GM19455 (cell line): ENCODE results near the gene GCHFR.

ENCODE experiments used
- ATAC-seq: cut with Tn5 transposase; IDR thresholded peaks from one replicate; pipeline ENCODE4 v1.9.1; 2021; ENCODE audit not compliant: unreplicated experiment

Gene GCHFR

GRCh38 chr15:40775740-40776536 lies 12.1 kb downstream of the GCHFR start:
- no peak for ATAC-seq

GRCh38 chr15:40776537-40777141 lies 12.8 kb downstream of the GCHFR start:
- ATAC-seq: no peak

- no peak for ATAC-seq
Observed at GRCh38 chr15:40782609-40783227, 18.9 kb downstream of the GCHFR start.

GRCh38 chr15:40785164-40785563 lies 21.3 kb downstream of the GCHFR start:
- no peak for ATAC-seq

- no peak for ATAC-seq
Observed at GRCh38 chr15:40785814-40786213, 21.9 kb downstream of the GCHFR start.

- ATAC-seq: no peak
Observed at GRCh38 chr15:40787344-40787841, 23.5 kb downstream of the GCHFR start.

- no peak for ATAC-seq
Observed at GRCh38 chr15:40787991-40788390, 24.1 kb downstream of the GCHFR start.

GRCh38 chr15:40789119-40789518 lies 25.3 kb downstream of the GCHFR start:
- ATAC-seq: no peak

- no peak for ATAC-seq
Observed at GRCh38 chr15:40789999-40790398, 26.1 kb downstream of the GCHFR start.

GRCh38 chr15:40790718-40791117 lies 26.9 kb downstream of the GCHFR start:
- ATAC-seq: no peak

- no peak for ATAC-seq
Observed at GRCh38 chr15:40792394-40792793, 28.5 kb downstream of the GCHFR start.

GRCh38 chr15:40793216-40793989 lies 29.5 kb downstream of the GCHFR start:
- ATAC-seq: no peak

- no peak for ATAC-seq
Observed at GRCh38 chr15:40796041-40796440, 32.2 kb downstream of the GCHFR start.

GRCh38 chr15:40796512-40796911 lies 32.6 kb downstream of the GCHFR start:
- ATAC-seq: no peak

GRCh38 chr15:40799523-40799922 lies 35.7 kb downstream of the GCHFR start:
- no peak for ATAC-seq

GRCh38 chr15:40803076-40803475 lies 39.2 kb downstream of the GCHFR start:
- no peak for ATAC-seq

- ATAC-seq: no peak
Observed at GRCh38 chr15:40803688-40804087, 39.8 kb downstream of the GCHFR start.

GRCh38 chr15:40806672-40807027 lies 42.8 kb downstream of the GCHFR start:
- ATAC-seq: no peak

- peak; percentile 95 for ATAC-seq
Observed at GRCh38 chr15:40807028-40807887, 43.4 kb downstream of the GCHFR start, which contains the start of the genes DNAJC17 and ZFYVE19. Gene DNAJC17, minus strand, starts transcription at chr15:40807473. Its CDS starts 27 bp downstream, at chr15:40807446. Gene ZFYVE19, plus strand, starts transcription at chr15:40807089. Its CDS starts 501 bp downstream, at chr15:40807590.

GRCh38 chr15:40807888-40808461 lies 44.1 kb downstream of the GCHFR start:
- no peak for ATAC-seq
